ENCODE results near the gene NCAN. TPM values are rescaled to one million over a fixed set of nuclear protein-coding genes. Genes with fewer than 3 reads are reported as not detected.

The NCAN gene
- total and polyA plus RNA-seq, 9 of the 15 experiments (the other 6 are each of a cell fraction or from before 2014, with no cell fraction given), result 0.04 TPM; not detected in 8

DNA sequence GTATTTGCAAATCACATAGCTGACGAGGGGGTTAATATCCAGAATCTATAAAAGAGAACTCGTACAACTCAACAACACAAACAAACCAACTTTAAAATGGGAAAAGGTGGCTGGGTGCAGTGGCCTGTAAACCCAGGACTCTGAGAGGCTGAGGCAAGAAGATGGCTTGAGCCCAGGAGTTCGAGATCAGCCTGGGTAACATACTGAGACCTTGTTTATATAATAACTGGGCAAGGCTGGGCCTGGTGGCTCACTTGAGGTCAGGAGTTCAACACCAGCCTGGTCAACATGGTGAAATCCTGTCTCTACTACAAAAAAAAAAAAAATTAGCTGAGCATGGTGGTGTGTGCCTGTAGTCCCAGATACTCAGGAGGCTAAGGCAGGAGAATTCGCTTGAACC is 83.2 kb downstream of the NCAN start:
- no peaks in the 10 kb centered on the region for H3K9me3 ChIP-seq (replicated peaks; ENCODE audit: control insufficient read depth, insufficient read depth, low read depth, low read length)
- no peaks in the 10 kb centered on the region for H3K9me1 ChIP-seq (ENCODE audit: control insufficient read depth, insufficient read depth, low read length)
- ChIA-PET CTCF (ENCODE audit: low intra/inter-chr PET ratio) (no interaction called here), POLR2A (interaction anchor here (1.3 kb wide), 1 partner anchor 9 kb away, joined by 4 read pairs; no protein-coding TSS in a partner anchor)
- H3K36me3 ChIP-seq (ENCODE audit: control insufficient read depth, insufficient read depth, low read length), result peaks cover 58% of the 10 kb centered on the region; the same call in 2 of the 3 replicates
- no peak for ATAC-seq
- no TSS peak for BruUV-seq (replicated peaks)
- no peaks in the 10 kb centered on the region; the same call in 2 of the 3 replicates for H3K79me2 ChIP-seq (ENCODE audit: control insufficient read depth, insufficient read depth, low read length)
- TF ChIP-seq ASH1L (IDR thresholded peaks at IDR 0.05; ENCODE audit: borderline replicate concordance, low read depth, partially characterized antibody) (no peak), RFX5 (IDR thresholded peaks at IDR 0.05; ENCODE audit: low read depth, low read length) (no peak), MEF2A (IDR thresholded peaks at IDR 0.05; ENCODE audit: control insufficient read depth, low read depth, low read length) (no peak), BACH1 (tag; IDR thresholded peaks at IDR 0.05) (no peak), HOXB6 (CRISPR knock-in tag; IDR thresholded peaks at IDR 0.05; ENCODE audit: borderline replicate concordance) (no peak), SLC30A9 (CRISPR knock-in tag; IDR thresholded peaks at IDR 0.05) (no peak), CHD1 (IDR thresholded peaks at IDR 0.05; ENCODE audit: low read length) (no peak), ZNF586 (CRISPR knock-in tag; conservative IDR thresholded peaks at IDR 0.05) (no peak), ZNF174 (CRISPR knock-in tag; IDR thresholded peaks at IDR 0.05) (no peak), ZNF217 (CRISPR knock-in tag; IDR thresholded peaks at IDR 0.05) (no peak), DMBX1 (CRISPR knock-in tag; IDR thresholded peaks at IDR 0.05; ENCODE audit: borderline replicate concordance) (no peak), EP300 (IDR thresholded peaks at IDR 0.05; ENCODE audit: low read length) (no peak), ZNF77 (CRISPR knock-in tag; IDR thresholded peaks at IDR 0.05) (no peak), TBP (optimal IDR thresholded peaks at IDR 0.05; ENCODE audit: low read depth, low read length) (no peak), CCAR2 (IDR thresholded peaks at IDR 0.05; ENCODE audit: low read depth, low read length) (no peak), RBM14 (IDR thresholded peaks at IDR 0.05; ENCODE audit: borderline replicate concordance, insufficient read depth, low read depth, low read length) (no peak), ZNF445 (CRISPR knock-in tag; IDR thresholded peaks at IDR 0.05; ENCODE audit: low read depth) (no peak), ZNF3 (CRISPR knock-in tag; IDR thresholded peaks at IDR 0.05) (no peak), TSC22D4 (tag; IDR thresholded peaks at IDR 0.05) (no peak), TAL1 (IDR thresholded peaks at IDR 0.05) (no peak)
- DNase-seq (ENCODE audit: extremely low read depth in 1 of 4, low spot score in 3 of 4), result no peak
- intact Hi-C loops (cut with micrococcal nuclease), result no loop called here
- no peak overlapping the region for H3K9ac ChIP-seq (ENCODE audit: insufficient read depth in 1 of 2, low read depth in 2 of 2, low read length in 2 of 2)
- in situ Hi-C loops (cut with MboI), result no loop called here
- H3K4me3 ChIP-seq, result no peak overlapping the region
- H3K27ac ChIP-seq (ENCODE audit: extremely low read depth, low read depth, low read length), result no peak overlapping the region
- H2AFZ ChIP-seq (ENCODE audit: low read depth, low read length), result no peak overlapping the region
- H3K27me3 ChIP-seq (ENCODE audit: control insufficient read depth in 2 of 2, insufficient read depth in 2 of 2, low read length in 2 of 2), result no peaks in the 10 kb centered on the region
- H3K4me1 ChIP-seq (replicated peaks in 1 of 2; ENCODE audit: control insufficient read depth in 2 of 2, insufficient read depth in 2 of 2, low read length in 2 of 2), result peaks cover 0 to 6% of the 10 kb centered on the region in 2 experiments; a peak in 2 of 5 replicates
- FAIRE-seq, result no peak
- H4K20me1 ChIP-seq (replicated peaks; ENCODE audit: control insufficient read depth, insufficient read depth, low read length), result no peaks in the 10 kb centered on the region
- no peak overlapping the region for H3K4me2 ChIP-seq (ENCODE audit: insufficient read depth, low read length)
- 95% methylated on average over 4 of the region's 4 CpGs for WGBS (ENCODE audit: insufficient coverage, low coverage, missing lambda C conversion rate)

Measured in K562 (cell line).